NK-92 treated with Interleukin-12 subunit alpha and Interleukin-12 subunit beta, amount 100 ng/mL, for 24 hours (cell line): ENCODE results near the gene MRNIP.

Source experiments
- DNase-seq: peaks from one replicate; lab custom pipeline; 2025; lab: John Stamatoyannopoulos, UW

MRNIP gene

GRCh38 chr5:179821298-179822058 lies 37.1 kb downstream of the MRNIP start:
- DNase-seq = peak; percentile 87

GRCh38 chr5:179820483-179821297 lies 37.9 kb downstream of the MRNIP start, which contains the start of gene SQSTM1:
SQSTM1 (plus strand) TSS chr5:179820905; CDS start chr5:179820937, 32 bp downstream.
- peak; percentile 72 for DNase-seq

- no peak for DNase-seq
These were observed 38.5 kb downstream of the MRNIP start for GRCh38 chr5:179820127-179820482.

GRCh38 chr5:179819296-179820126 lies 39.1 kb downstream of the MRNIP start:
- peak; percentile 49 for DNase-seq

GRCh38 chr5:179818746-179819295 lies 39.8 kb downstream of the MRNIP start:
- peak; percentile 79 for DNase-seq

- DNase-seq = no peak
These were observed 40.5 kb downstream of the MRNIP start for GRCh38 chr5:179817890-179818745.

GRCh38 chr5:179817470-179817840 lies 41.2 kb downstream of the MRNIP start:
- no peak for DNase-seq

- no peak for DNase-seq
These were observed 41.7 kb downstream of the MRNIP start for GRCh38 chr5:179816796-179817469.

GRCh38 chr5:179816401-179816795 lies 42.2 kb downstream of the MRNIP start:
- no peak for DNase-seq

GRCh38 chr5:179815491-179816249 lies 42.9 kb downstream of the MRNIP start:
- DNase-seq = no peak

- no peak for DNase-seq
These were observed 44.5 kb downstream of the MRNIP start for GRCh38 chr5:179814090-179814489.

- DNase-seq = no peak
These were observed 45.5 kb downstream of the MRNIP start for GRCh38 chr5:179812997-179813607.

- DNase-seq = no peak
These were observed 46.3 kb downstream of the MRNIP start for GRCh38 chr5:179812135-179812825.

GRCh38 chr5:179806250-179807048 lies 52.2 kb downstream of the MRNIP start, which contains the start of gene MGAT4B:
MGAT4B (minus strand) TSS chr5:179806866; CDS start chr5:179806583, 283 bp downstream.
- DNase-seq = peak; percentile 60

- no peak for DNase-seq
These were observed 52.9 kb downstream of the MRNIP start for GRCh38 chr5:179805529-179806249.

- no peak for DNase-seq
These were observed 53.5 kb downstream of the MRNIP start for GRCh38 chr5:179805070-179805528.

GRCh38 chr5:179804555-179804947 lies 54.1 kb downstream of the MRNIP start:
- DNase-seq = no peak
